ENCODE data around the gene ANKLE1.

ANKLE1 gene

GRCh38 chr19:17333611-17334413 is 52.1 kb downstream of the ANKLE1 start (continued):
- TF ChIP-seq ZNF280D (tag by site-specific recombination; IDR thresholded peaks at IDR 0.05) (peak; percentile 81; the same call in 1 of the 2 replicates), ZNF221 (tag by site-specific recombination; IDR thresholded peaks at IDR 0.05; ENCODE audit: borderline replicate concordance) (no peak), ZXDB (tag by site-specific recombination; IDR thresholded peaks at IDR 0.05) (peak; percentile 62; the same call in 1 of the 2 replicates), KLF17 (tag by site-specific recombination; IDR thresholded peaks at IDR 0.05) (peak; percentile 94), ZNF2 (tag by site-specific recombination; IDR thresholded peaks at IDR 0.05) (peak; percentile 81; the same call in 1 of the 2 replicates), RBAK (tag by site-specific recombination; IDR thresholded peaks at IDR 0.05) (no peak), KLF16 (tag by site-specific recombination; IDR thresholded peaks at IDR 0.05) (0 out of 2 replicates have a peak, but pooled peaks have one; percentile 12), ZEB2 (tag by site-specific recombination; IDR thresholded peaks at IDR 0.05) (peak; percentile 90), ZBTB10 (tag by site-specific recombination; IDR thresholded peaks at IDR 0.05) (no peak), ZNF391 (tag by site-specific recombination; IDR thresholded peaks at IDR 0.05; ENCODE audit: borderline replicate concordance, low read depth) (0 out of 2 replicates have a peak, but pooled peaks have one; percentile 59), ZIC2 (tag by site-specific recombination; IDR thresholded peaks at IDR 0.05) (no peak), ZNF639 (tag by site-specific recombination; IDR thresholded peaks at IDR 0.05) (peak; percentile 86), ZNF24 (tag by site-specific recombination; IDR thresholded peaks at IDR 0.05) (peak; percentile 93), ZNF580 (tag by site-specific recombination; IDR thresholded peaks at IDR 0.05) (peak; percentile 94), ATF2 (tag by site-specific recombination; IDR thresholded peaks at IDR 0.05; ENCODE audit: low read depth) (no peak), AEBP2 (tag by site-specific recombination; IDR thresholded peaks at IDR 0.05; ENCODE audit: borderline replicate concordance) (no peak), KLF9 (tag by site-specific recombination; IDR thresholded peaks at IDR 0.05; ENCODE audit: low read depth) (peak; percentile 59), ZFP69B (tag by site-specific recombination; IDR thresholded peaks at IDR 0.05) (peak; percentile 30; the same call in 1 of the 2 replicates), TRIM28 (IDR thresholded peaks at IDR 0.05; ENCODE audit: borderline replicate concordance, low read length) (no peak), ZNF76 (tag by site-specific recombination; IDR thresholded peaks at IDR 0.05; ENCODE audit: borderline replicate concordance, low read depth) (no peak), BCL11A (tag by site-specific recombination; IDR thresholded peaks at IDR 0.05; ENCODE audit: low read depth) (no peak), ZNF610 (tag by site-specific recombination; IDR thresholded peaks at IDR 0.05; ENCODE audit: borderline replicate concordance) (0 out of 2 replicates have a peak, but pooled peaks have one; percentile 33), INSM2 (tag by site-specific recombination; IDR thresholded peaks at IDR 0.05) (peak; percentile 59)

Data from HEK293 (cell line).